ENCODE measurements around the gene ADAMTSL1. TPM values are rescaled to one million over a fixed set of nuclear protein-coding genes. Genes with fewer than 3 reads are reported as not detected.

Gene ADAMTSL1
- total RNA-seq, 4 donors from 2014 or later, result 2.0 to 7.3 (median 3.7) TPM

DNA sequence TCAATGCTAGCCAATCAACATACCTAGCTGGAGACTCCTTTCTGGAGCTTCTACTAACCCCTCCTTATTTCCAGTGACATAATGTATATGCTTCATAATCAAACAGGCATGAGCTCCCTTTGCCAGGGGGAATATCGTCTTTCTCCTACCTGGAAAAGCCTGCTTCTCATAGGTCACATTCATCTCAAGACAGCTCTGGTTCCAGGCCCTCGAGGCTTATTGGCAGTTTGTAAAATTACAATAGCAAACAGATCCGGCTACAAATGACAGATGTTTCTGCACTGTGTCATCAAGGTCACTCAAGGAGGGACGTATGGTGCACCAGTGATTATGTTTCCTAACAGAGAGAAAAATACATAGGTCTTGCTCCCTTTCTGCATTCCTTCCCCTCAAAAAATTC is 419.1 kb downstream of the ADAMTSL1 start:
- no peak for DNase-seq (ENCODE audit: low spot score)
- TF ChIP-seq, protein P1, sequence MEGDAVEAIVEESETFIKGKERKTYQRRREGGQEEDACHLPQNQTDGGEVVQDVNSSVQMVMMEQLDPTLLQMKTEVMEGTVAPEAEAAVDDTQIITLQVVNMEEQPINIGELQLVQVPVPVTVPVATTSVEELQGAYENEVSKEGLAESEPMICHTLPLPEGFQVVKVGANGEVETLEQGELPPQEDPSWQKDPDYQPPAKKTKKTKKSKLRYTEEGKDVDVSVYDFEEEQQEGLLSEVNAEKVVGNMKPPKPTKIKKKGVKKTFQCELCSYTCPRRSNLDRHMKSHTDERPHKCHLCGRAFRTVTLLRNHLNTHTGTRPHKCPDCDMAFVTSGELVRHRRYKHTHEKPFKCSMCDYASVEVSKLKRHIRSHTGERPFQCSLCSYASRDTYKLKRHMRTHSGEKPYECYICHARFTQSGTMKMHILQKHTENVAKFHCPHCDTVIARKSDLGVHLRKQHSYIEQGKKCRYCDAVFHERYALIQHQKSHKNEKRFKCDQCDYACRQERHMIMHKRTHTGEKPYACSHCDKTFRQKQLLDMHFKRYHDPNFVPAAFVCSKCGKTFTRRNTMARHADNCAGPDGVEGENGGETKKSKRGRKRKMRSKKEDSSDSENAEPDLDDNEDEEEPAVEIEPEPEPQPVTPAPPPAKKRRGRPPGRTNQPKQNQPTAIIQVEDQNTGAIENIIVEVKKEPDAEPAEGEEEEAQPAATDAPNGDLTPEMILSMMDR (IDR thresholded peaks at IDR 0.05), result no peak
- no peak for ATAC-seq (ENCODE audit: low FRiP score)

DNA sequence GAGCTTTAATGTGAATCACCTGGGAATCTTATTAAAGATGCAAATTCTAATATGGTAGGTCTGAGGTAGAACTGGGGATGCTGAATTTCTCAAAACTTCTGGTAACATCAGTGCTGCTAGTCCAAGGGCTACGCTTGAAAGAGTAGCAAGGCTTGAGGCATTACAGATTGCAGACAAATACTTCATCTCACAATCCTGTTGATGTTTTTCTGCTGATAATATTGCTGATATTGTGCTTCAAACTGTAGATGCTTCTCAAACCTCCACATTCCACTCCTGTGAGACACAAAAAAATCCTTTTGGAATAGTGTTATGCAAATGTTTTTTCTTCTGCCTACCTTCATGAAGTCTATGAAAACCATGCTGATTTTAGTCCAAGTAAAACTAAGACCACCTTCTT is 419.5 kb downstream of the ADAMTSL1 start:
- DNase-seq (ENCODE audit: low spot score) (no peak), ATAC-seq (ENCODE audit: low FRiP score) (no peak)
- TF ChIP-seq, protein P1 (IDR thresholded peaks at IDR 0.05), result no peak

DNA sequence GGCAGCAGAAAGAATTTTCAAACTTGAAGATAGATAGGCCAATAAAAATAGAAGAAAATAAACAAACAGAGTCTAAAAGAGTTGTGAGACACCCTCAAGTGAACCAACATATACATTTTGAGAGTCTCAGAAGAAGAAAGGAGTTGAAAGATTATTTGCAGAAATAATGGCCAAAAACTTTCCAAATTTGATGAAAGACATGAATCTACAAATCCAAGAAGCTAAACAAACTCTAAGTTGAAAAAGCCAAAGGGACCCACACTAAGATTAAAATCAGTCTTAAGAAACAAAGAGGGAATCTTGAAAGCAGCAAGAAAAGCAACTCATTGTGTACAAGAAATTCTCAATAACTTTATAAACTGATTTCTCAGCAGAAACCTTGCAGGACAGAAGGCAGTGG is 422.1 kb downstream of the ADAMTSL1 start:
- ATAC-seq (ENCODE audit: low FRiP score), result no peak
- TF ChIP-seq, protein P1 (IDR thresholded peaks at IDR 0.05), result no peak
- no peak for DNase-seq (ENCODE audit: low spot score)

- ATAC-seq (ENCODE audit: low FRiP score) (no peak), DNase-seq (ENCODE audit: low spot score) (no peak)
- TF ChIP-seq, protein P1 (IDR thresholded peaks at IDR 0.05), result no peak
Measured at GRCh38 chr9:18896531-18897179, 422.7 kb downstream of the ADAMTSL1 start.

- no peak for ATAC-seq (ENCODE audit: low FRiP score)
Measured at GRCh38 chr9:18903450-18903849, 429.5 kb downstream of the ADAMTSL1 start.

DNA sequence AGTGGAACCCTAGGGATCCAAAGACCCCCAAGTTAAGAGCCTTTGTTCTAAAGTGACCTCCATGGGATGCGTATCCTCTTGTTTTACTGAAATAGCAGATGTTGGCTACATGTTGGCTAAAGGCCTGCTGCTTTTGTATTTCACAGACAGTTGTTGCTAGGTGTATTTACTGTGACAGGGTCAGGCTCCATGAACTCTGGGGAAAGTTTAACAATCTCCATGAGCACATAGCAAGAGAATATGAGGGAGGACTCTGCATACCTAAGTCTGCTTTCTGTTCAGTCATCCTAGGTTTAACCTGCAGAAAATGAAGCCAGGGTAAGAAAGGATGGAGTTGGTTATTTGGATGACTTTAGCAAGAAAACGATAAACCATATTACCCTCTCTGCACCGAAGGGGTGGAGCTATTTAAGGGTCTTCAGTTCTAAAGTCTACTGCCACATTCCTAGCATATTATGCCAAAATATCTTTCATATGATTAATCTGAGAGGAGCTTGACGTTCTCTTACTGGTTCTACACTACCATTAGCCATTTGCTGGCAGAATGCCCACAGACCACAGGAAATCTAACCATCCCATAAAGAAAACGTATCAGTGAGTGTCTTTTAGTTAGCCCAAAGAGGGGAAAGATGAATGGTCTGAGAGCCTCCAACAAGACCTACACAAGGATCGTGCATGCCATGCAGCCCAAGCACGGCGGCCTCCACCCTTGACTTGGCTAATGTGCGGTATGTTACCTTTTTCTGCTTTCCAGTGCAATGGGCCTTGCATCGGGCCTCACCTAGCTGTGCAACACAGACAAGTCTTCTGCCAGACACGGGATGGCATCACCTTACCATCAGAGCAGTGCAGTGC is 431.3 kb downstream of the ADAMTSL1 start:
- no peak for ATAC-seq (ENCODE audit: low FRiP score)
- DNase-seq (ENCODE audit: low spot score), result no peak
- TF ChIP-seq, protein P1 (IDR thresholded peaks at IDR 0.05), result no peak

More at GRCh38 chr9:18903450-18903849, 429.5 kb downstream of the ADAMTSL1 start:
- TF ChIP-seq, protein P1 (IDR thresholded peaks at IDR 0.05), result no peak
- DNase-seq (ENCODE audit: low spot score), result no peak

All from omental fat pad (tissue), 4 donors.